MM.1S (cell line): ENCODE data around the gene VAC14.

ENCODE experiments used
- DNase-seq: peaks from one replicate; pipeline ENCODE4 v3.0.0-alpha.2; 2015
- H2AFZ ChIP-seq: fragments of 300-600 bp; sonication (generic); 2 replicates; pipeline ENCODE4 v1.6.0; 2016; ENCODE audit warnings: antibody characterized with exemption, low read length
- H3F3A ChIP-seq: fragments of 300-600 bp; sonication (generic); 2 replicates; pipeline ENCODE4 v1.6.1; 2016; ENCODE audit warnings: mild to moderate bottlenecking, antibody characterized with exemption, low read length, moderate library complexity, mixed read lengths; ENCODE audit not compliant: insufficient read depth
- H3K27ac ChIP-seq: fragments of 300-600 bp; sonication (generic); 2 replicates; pipeline ENCODE4 v1.5.1; 2016; ENCODE audit warnings: mild to moderate bottlenecking, low read length
- H3K27me3 ChIP-seq: fragments of 300-600 bp; sonication (generic); replicated peaks from 2 replicates; pipeline ENCODE4 v1.6.0; 2016; ENCODE audit warnings: low read length; ENCODE audit not compliant: insufficient read depth
- H3K36me3 ChIP-seq: fragments of 300-600 bp; sonication (generic); replicated peaks from 2 replicates; pipeline ENCODE4 v1.6.1; 2016; ENCODE audit warnings: mild to moderate bottlenecking, low read length, mixed read lengths; ENCODE audit not compliant: insufficient read depth
- H3K4me1 ChIP-seq: fragments of 300-600 bp; sonication (generic); 2 replicates; pipeline ENCODE4 v1.6.1; 2016; ENCODE audit warnings: low read length, mixed read lengths
- H3K4me2 ChIP-seq: fragments of 300-600 bp; sonication (generic); 2 replicates; pipeline ENCODE4 v1.6.0; 2016; ENCODE audit warnings: low read depth, low read length
- H3K4me3 ChIP-seq: fragments of 300-600 bp; sonication (generic); 2 replicates; pipeline ENCODE4 v1.5.1; 2016; ENCODE audit warnings: low read length, mixed read lengths
- H3K79me2 ChIP-seq: fragments of 300-600 bp; sonication (generic); 2 replicates; pipeline ENCODE4 v1.6.1; 2016; ENCODE audit warnings: mixed run types, low read length, mixed read lengths
- H3K9ac ChIP-seq: fragments of 300-600 bp; sonication (generic); 2 replicates; pipeline ENCODE4 v1.6.1; 2016; ENCODE audit warnings: low read length, mixed read lengths
- H3K9me2 ChIP-seq: fragments of 300-600 bp; sonication (generic); replicated peaks from 2 replicates; pipeline ENCODE4 v1.6.1; 2016; ENCODE audit warnings: mild to moderate bottlenecking, low read length, mixed read lengths; ENCODE audit not compliant: insufficient read depth
- H3K9me3 ChIP-seq: fragments of 300-600 bp; sonication (generic); replicated peaks from 2 replicates; pipeline ENCODE4 v1.6.1; 2016; ENCODE audit warnings: mild to moderate bottlenecking, low read length, mixed read lengths; ENCODE audit not compliant: insufficient read depth
- H4K20me1 ChIP-seq: fragments of 300-600 bp; sonication (generic); 2 replicates; pipeline ENCODE4 v1.6.1; 2016; ENCODE audit warnings: mild to moderate bottlenecking, low read length, moderate library complexity, mixed read lengths; ENCODE audit not compliant: insufficient read depth
- CTCF ChIP-seq: fragments of 300-600 bp; sonication (generic); IDR thresholded peaks from 2 replicates; pipeline ENCODE4 v1.5.1; 2016; ENCODE audit warnings: antibody characterized with exemption, low read length, mixed read lengths
- EZH2 ChIP-seq: fragments of 300-600 bp; sonication (generic); optimal IDR thresholded peaks from 2 replicates; pipeline ENCODE3; 2017; ENCODE audit warnings: low read depth, mild to moderate bottlenecking, antibody characterized with exemption, low read length, mixed read lengths
- EZH2phosphoT487 ChIP-seq: fragments of 300-600 bp; sonication (generic); IDR thresholded peaks from 2 replicates; pipeline ENCODE4 v1.6.1; 2018; ENCODE audit warnings: antibody characterized with exemption, low read length

The VAC14 gene

GRCh38 chr16:70661918-70662641 is 138.9 kb downstream of the VAC14 start:
- Histone ChIP-seq H3K27ac (no peak overlapping the region), H4K20me1 (no peaks in the 10 kb centered on the region), H3F3A (no peaks in the 10 kb centered on the region), H3K79me2 (no peaks in the 10 kb centered on the region), H3K36me3 (no peaks in the 10 kb centered on the region), H3K9me3 (no peaks in the 10 kb centered on the region), H3K4me2 (no peak overlapping the region), H3K9me2 (no peaks in the 10 kb centered on the region), H3K4me1 (no peaks in the 10 kb centered on the region), H3K4me3 (no peak overlapping the region), H2AFZ (no peak overlapping the region), H3K9ac (no peak overlapping the region), H3K27me3 (no peaks in the 10 kb centered on the region)
- no peak for DNase-seq
- TF ChIP-seq EZH2 (no peak), EZH2phosphoT487 (no peak), CTCF (no peak)

- no peak overlapping the region for H3K27ac ChIP-seq
- no peak overlapping the region for H2AFZ ChIP-seq
- no peaks in the 10 kb centered on the region for H3F3A ChIP-seq
- H3K27me3 ChIP-seq = no peaks in the 10 kb centered on the region
- H4K20me1 ChIP-seq = no peaks in the 10 kb centered on the region
- H3K4me2 ChIP-seq = no peak overlapping the region
- H3K79me2 ChIP-seq = no peaks in the 10 kb centered on the region
- DNase-seq = no peak
- H3K4me3 ChIP-seq = no peak overlapping the region
- H3K9me2 ChIP-seq = no peaks in the 10 kb centered on the region
- no peaks in the 10 kb centered on the region for H3K9me3 ChIP-seq
- H3K36me3 ChIP-seq = no peaks in the 10 kb centered on the region
- H3K9ac ChIP-seq = no peak overlapping the region
- no peak for TF ChIP-seq CTCF
- TF ChIP-seq EZH2 = no peak
- TF ChIP-seq EZH2phosphoT487 = no peak
- H3K4me1 ChIP-seq = no peaks in the 10 kb centered on the region
These were observed 139.4 kb downstream of the VAC14 start for GRCh38 chr16:70661534-70661917.

GRCh38 chr16:70660672-70661350 is 140.1 kb downstream of the VAC14 start:
- Histone ChIP-seq H3K4me3 (no peak overlapping the region), H4K20me1 (no peaks in the 10 kb centered on the region), H3K27ac (no peak overlapping the region), H3F3A (no peaks in the 10 kb centered on the region), H3K36me3 (no peaks in the 10 kb centered on the region), H3K79me2 (no peaks in the 10 kb centered on the region), H3K9ac (no peak overlapping the region), H3K4me2 (no peak overlapping the region), H3K4me1 (no peaks in the 10 kb centered on the region), H2AFZ (no peak overlapping the region), H3K27me3 (no peaks in the 10 kb centered on the region), H3K9me2 (no peaks in the 10 kb centered on the region), H3K9me3 (no peaks in the 10 kb centered on the region)
- no peak for DNase-seq
- TF ChIP-seq EZH2phosphoT487 (no peak), EZH2 (no peak), CTCF (no peak)
